ENCODE data around the gene LCP2. TPM values are rescaled to one million over a fixed set of nuclear protein-coding genes. Genes with fewer than 3 reads are reported as not detected.

Gene LCP2
- total RNA-seq, 1 experiment from 2014 or later, result not detected

DNA sequence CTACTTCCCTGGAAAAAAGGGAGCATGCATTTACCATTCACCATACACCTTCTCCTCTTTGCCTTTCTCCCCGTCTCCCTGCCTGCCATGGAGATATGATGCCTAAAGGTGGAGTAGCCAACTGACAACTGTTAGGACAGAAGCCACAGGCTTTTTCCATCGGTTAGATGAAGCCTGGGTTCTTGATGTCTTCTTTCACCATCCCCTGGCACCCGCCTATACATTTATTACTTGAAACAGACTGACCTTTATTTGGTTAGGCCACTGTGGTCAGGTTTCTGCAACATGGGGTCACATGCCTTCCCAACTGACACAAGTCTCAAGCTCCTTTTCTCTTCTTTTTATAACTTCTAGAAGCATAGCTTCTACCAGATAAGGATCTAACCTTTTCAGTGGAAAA is 7.1 kb downstream of the LCP2 start:
- Histone ChIP-seq H2AFZ (no peak overlapping the region), H3K4me3 (no peak overlapping the region), H3K4me1 (replicated peaks; ENCODE audit: insufficient read depth) (no peaks in the 10 kb centered on the region), H3K79me2 (ENCODE audit: low read depth) (no peaks in the 10 kb centered on the region), H3K36me3 (ENCODE audit: low read depth) (no peaks in the 10 kb centered on the region), H3K9me2 (ENCODE audit: insufficient read depth) (no peaks in the 10 kb centered on the region), H3K27me3 (ENCODE audit: insufficient read depth, low read depth) (peaks cover 69% of the 10 kb centered on the region), H4K20me1 (ENCODE audit: insufficient read depth) (no peaks in the 10 kb centered on the region), H3F3A (ENCODE audit: insufficient read depth, low read depth) (no peaks in the 10 kb centered on the region), H3K27ac (no peak overlapping the region), H3K9me3 (ENCODE audit: insufficient read depth, low read depth) (0 out of 2 replicates have a peak, but pooled peaks cover 9% of the 10 kb centered on the region), H3K4me2 (no peak overlapping the region)
- no peak for TF ChIP-seq EZH2 (IDR thresholded peaks at IDR 0.05; ENCODE audit: low read depth)
- TF ChIP-seq, protein P1, sequence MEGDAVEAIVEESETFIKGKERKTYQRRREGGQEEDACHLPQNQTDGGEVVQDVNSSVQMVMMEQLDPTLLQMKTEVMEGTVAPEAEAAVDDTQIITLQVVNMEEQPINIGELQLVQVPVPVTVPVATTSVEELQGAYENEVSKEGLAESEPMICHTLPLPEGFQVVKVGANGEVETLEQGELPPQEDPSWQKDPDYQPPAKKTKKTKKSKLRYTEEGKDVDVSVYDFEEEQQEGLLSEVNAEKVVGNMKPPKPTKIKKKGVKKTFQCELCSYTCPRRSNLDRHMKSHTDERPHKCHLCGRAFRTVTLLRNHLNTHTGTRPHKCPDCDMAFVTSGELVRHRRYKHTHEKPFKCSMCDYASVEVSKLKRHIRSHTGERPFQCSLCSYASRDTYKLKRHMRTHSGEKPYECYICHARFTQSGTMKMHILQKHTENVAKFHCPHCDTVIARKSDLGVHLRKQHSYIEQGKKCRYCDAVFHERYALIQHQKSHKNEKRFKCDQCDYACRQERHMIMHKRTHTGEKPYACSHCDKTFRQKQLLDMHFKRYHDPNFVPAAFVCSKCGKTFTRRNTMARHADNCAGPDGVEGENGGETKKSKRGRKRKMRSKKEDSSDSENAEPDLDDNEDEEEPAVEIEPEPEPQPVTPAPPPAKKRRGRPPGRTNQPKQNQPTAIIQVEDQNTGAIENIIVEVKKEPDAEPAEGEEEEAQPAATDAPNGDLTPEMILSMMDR (conservative IDR thresholded peaks at IDR 0.05), result no peak
- intact Hi-C loops (cut with micrococcal nuclease; ENCODE audit: unreplicated experiment), result no loop called here
- no peak for DNase-seq
- ChIA-PET POLR2A (ENCODE audit: unreplicated experiment) (no interaction called here), CTCF (no interaction called here)
- BruUV-seq (replicated peaks), result no TSS peak

- Histone ChIP-seq H2AFZ (no peak overlapping the region), H3K9me2 (ENCODE audit: insufficient read depth) (no peaks in the 10 kb centered on the region), H3K4me2 (no peak overlapping the region), H3K4me1 (replicated peaks; ENCODE audit: insufficient read depth) (no peaks in the 10 kb centered on the region), H3K9me3 (ENCODE audit: insufficient read depth, low read depth) (0 out of 2 replicates have a peak, but pooled peaks cover 9% of the 10 kb centered on the region), H4K20me1 (ENCODE audit: insufficient read depth) (no peaks in the 10 kb centered on the region), H3K36me3 (ENCODE audit: low read depth) (no peaks in the 10 kb centered on the region), H3K4me3 (no peak overlapping the region), H3K79me2 (ENCODE audit: low read depth) (no peaks in the 10 kb centered on the region), H3K27ac (no peak overlapping the region), H3F3A (ENCODE audit: insufficient read depth, low read depth) (no peaks in the 10 kb centered on the region), H3K27me3 (ENCODE audit: insufficient read depth, low read depth) (peaks cover 68% of the 10 kb centered on the region)
- BruUV-seq (replicated peaks), result no TSS peak
- no peak for TF ChIP-seq EZH2 (IDR thresholded peaks at IDR 0.05; ENCODE audit: low read depth)
- TF ChIP-seq, protein P1 (conservative IDR thresholded peaks at IDR 0.05), result no peak
- no peak for DNase-seq
- CTCF ChIA-PET, result no interaction called here
- intact Hi-C loops (cut with micrococcal nuclease; ENCODE audit: unreplicated experiment), result no loop called here
- POLR2A ChIA-PET (ENCODE audit: unreplicated experiment), result no interaction called here
Observed at GRCh38 chr5:170289764-170290163, 7.8 kb downstream of the LCP2 start.

- Histone ChIP-seq H2AFZ (no peak overlapping the region), H3K79me2 (ENCODE audit: low read depth) (no peaks in the 10 kb centered on the region), H4K20me1 (ENCODE audit: insufficient read depth) (no peaks in the 10 kb centered on the region), H3K4me2 (no peak overlapping the region), H3K27ac (no peak overlapping the region), H3K4me1 (replicated peaks; ENCODE audit: insufficient read depth) (no peaks in the 10 kb centered on the region), H3F3A (ENCODE audit: insufficient read depth, low read depth) (no peaks in the 10 kb centered on the region), H3K27me3 (ENCODE audit: insufficient read depth, low read depth) (peaks cover 72% of the 10 kb centered on the region), H3K36me3 (ENCODE audit: low read depth) (no peaks in the 10 kb centered on the region), H3K9me3 (ENCODE audit: insufficient read depth, low read depth) (0 out of 2 replicates have a peak, but pooled peaks cover 9% of the 10 kb centered on the region), H3K9me2 (ENCODE audit: insufficient read depth) (no peaks in the 10 kb centered on the region), H3K4me3 (no peak overlapping the region)
- intact Hi-C loops (cut with micrococcal nuclease; ENCODE audit: unreplicated experiment), result no loop called here
- CTCF ChIA-PET, result no interaction called here
- BruUV-seq (replicated peaks), result no TSS peak
- TF ChIP-seq EZH2 (IDR thresholded peaks at IDR 0.05; ENCODE audit: low read depth), result no peak
- TF ChIP-seq, protein P1 (conservative IDR thresholded peaks at IDR 0.05), result no peak
- DNase-seq, result no peak
- POLR2A ChIA-PET (ENCODE audit: unreplicated experiment), result no interaction called here
Observed at GRCh38 chr5:170289121-170289520, 8.5 kb downstream of the LCP2 start.
